T-cell (primary cell): ENCODE data around the gene OR1N1. TPM values are rescaled to one million over a fixed set of nuclear protein-coding genes. Genes with fewer than 3 reads are reported as not detected.

ENCODE experiments used
- ATAC-seq, 4 experiments: fragments of 200-7000 bp in 3 of 4; fragments of 150-1000 bp in 1 of 4; cut with Tn5 transposase; replicated peaks in 1 of 4; 1 replicate in 3 of 4; 2 replicates in 1 of 4; pipeline ENCODE4 v1.10.0; 2021; ENCODE audit warnings: moderate library complexity in 3 of 4, mild to moderate bottlenecking in 2 of 4, moderate number of reproducible peaks in 1 of 4
- CTCF ChIA-PET, 2 donors: fragments of 300-600 bp; sonication (Branson Sonifier 250); formaldehyde crosslinking; loops; one replicate each; lab custom pipeline; 2022; ENCODE audit warnings: antibody characterized with exemption in 2 of 2; lab: Charles Lee
- POLR2A ChIA-PET, 2 donors: fragments of 300-600 bp; sonication (Branson Sonifier 250); formaldehyde crosslinking; loops; one replicate each; lab custom pipeline; 2022; ENCODE audit warnings: antibody characterized with exemption in 2 of 2; lab: Charles Lee
- DNase-seq, 35 experiments: peaks; one replicate each; pipeline versions ENCODE4 v3.0.0 to v3.0.0-alpha.2; 2013 to 2023
- H3K27ac ChIP-seq: one replicate; pipeline ENCODE4 v1.5.1; 2013; ENCODE audit warnings: low read length
- H3K27me3 ChIP-seq, 2 experiments: replicated peaks in 1 of 2; 1 replicate in 1 of 2; 2 replicates in 1 of 2; pipeline versions ENCODE4 v1.6.1 to v1.7.0; 2013; ENCODE audit warnings: low read length in 1 of 2, mixed read lengths in 1 of 2; ENCODE audit not compliant: control insufficient read depth in 2 of 2, insufficient read depth in 2 of 2; ENCODE audit errors: extremely low read depth in 1 of 2
- H3K36me3 ChIP-seq, 2 donors: 1 replicate in 1 of 2; 2 replicates in 1 of 2; pipeline versions ENCODE4 v1.6.1 to v1.7.0; 2013; ENCODE audit warnings: low read length in 1 of 2; ENCODE audit not compliant: control insufficient read depth in 2 of 2, insufficient read depth in 1 of 2; ENCODE audit errors: extremely low read depth in 1 of 2
- H3K4me1 ChIP-seq, 2 experiments: 1 replicate in 1 of 2; 2 replicates in 1 of 2; pipeline versions ENCODE4 v1.6.1 to v1.7.0; 2013; ENCODE audit warnings: low read length in 2 of 2, mixed read lengths in 1 of 2; ENCODE audit not compliant: insufficient read depth in 2 of 2, control insufficient read depth in 1 of 2; ENCODE audit errors: extremely low read depth in 1 of 2
- H3K4me3 ChIP-seq, 2 donors: 1 replicate in 1 of 2; 2 replicates in 1 of 2; pipeline versions ENCODE4 v1.5.1 to v1.7.0; 2013; ENCODE audit warnings: mild to moderate bottlenecking in 2 of 2, low read length in 1 of 2, moderate library complexity in 1 of 2; ENCODE audit not compliant: control insufficient read depth in 1 of 2; ENCODE audit errors: extremely low read depth in 1 of 2
- H3K9me3 ChIP-seq: 2 replicates; pipeline ENCODE4 v1.7.0; 2013
- H3K27ac Mint-ChIP-seq, 2 donors: one replicate each; pipeline ENCODE4 v1.8.0; 2020 to 2021; ENCODE audit warnings: mild to moderate bottlenecking in 2 of 2, mixed read lengths in 2 of 2
- H3K27me3 Mint-ChIP-seq, 2 donors: one replicate each; pipeline ENCODE4 v1.8.0; 2021 to 2022; ENCODE audit warnings: mixed read lengths in 2 of 2
- H3K36me3 Mint-ChIP-seq: one replicate; pipeline ENCODE4 v1.8.0; 2021; ENCODE audit warnings: mixed read lengths
- H3K4me1 Mint-ChIP-seq, 3 donors: one replicate each; pipeline ENCODE4 v1.8.0; 2020 to 2022; ENCODE audit warnings: mixed read lengths in 3 of 3, mild to moderate bottlenecking in 1 of 3
- H3K4me3 Mint-ChIP-seq, 3 donors: one replicate each; pipeline ENCODE4 v1.8.0; 2020 to 2022; ENCODE audit warnings: mild to moderate bottlenecking in 3 of 3, mixed read lengths in 3 of 3, moderate library complexity in 3 of 3
- H3K9me3 Mint-ChIP-seq, 3 donors: one replicate each; pipeline ENCODE4 v1.8.0; 2020 to 2022; ENCODE audit warnings: mixed read lengths in 3 of 3
- WGBS: methylation state at CpG from one replicate; pipeline ENCODE4 v1.1.5; 2013; ENCODE audit warnings: missing lambda C conversion rate; ENCODE audit not compliant: insufficient coverage; 5-methylcytosine and 5-hydroxymethylcytosine counted together
- total RNA-seq, 35 experiments: library from RNA in 6 of 35; stranded (reverse) in 6 of 35; fragments of 120-200 nt in 1 of 35; gene quantifications; one replicate each; pipeline versions ENCODE4 v1.2.1 to v1.2.4 and lab custom pipeline; 2013 to 2026

The OR1N1 gene
- total RNA-seq, 5 donors from 2014 or later (not counting 1 experiment from before 2014, with no cell fraction given) = not detected

DNA sequence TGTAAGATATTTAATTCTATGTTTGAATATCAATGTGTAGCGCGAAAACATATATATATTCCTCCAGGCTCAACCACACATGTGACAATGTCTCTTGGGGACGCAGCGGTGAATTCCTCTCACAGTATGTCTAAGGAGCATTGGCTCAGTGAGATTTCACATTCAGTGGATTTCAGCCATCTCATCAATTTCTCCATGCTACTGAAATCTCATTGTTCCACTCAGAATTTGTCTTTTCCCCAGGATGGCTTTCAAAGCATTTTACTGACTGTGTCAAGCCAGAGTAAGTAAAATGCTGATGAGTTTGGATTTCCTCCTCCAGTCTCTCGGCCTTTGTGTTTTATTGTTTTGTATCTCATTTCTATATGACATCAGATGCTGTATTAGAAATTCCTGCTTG, 48.0 kb downstream of the OR1N1 start:
- WGBS = 100% methylated on average over 2 of the region's 5 CpGs
- DNase-seq (no peak), ATAC-seq (no peak)
- Mint-ChIP-seq H3K27me3 (peaks cover 12 to 26% of the 10 kb centered on the region in 2 donors), H3K9me3 (no peaks in the 10 kb centered on the region), H3K4me1 (no peaks in the 10 kb centered on the region), H3K36me3 (no peaks in the 10 kb centered on the region), H3K4me3 (no peak overlapping the region), H3K27ac (no peak overlapping the region)
- no peaks in the 10 kb centered on the region for H3K4me1 ChIP-seq
- H3K4me3 ChIP-seq = no peak overlapping the region
- H3K9me3 ChIP-seq = no peaks in the 10 kb centered on the region
- H3K27ac ChIP-seq = no peak overlapping the region
- no peaks in the 10 kb centered on the region for H3K36me3 ChIP-seq
- ChIA-PET POLR2A (no interaction called here), CTCF (no interaction called here)
- H3K27me3 ChIP-seq = peaks cover 0 to 3% of the 10 kb centered on the region in 2 experiments

DNA sequence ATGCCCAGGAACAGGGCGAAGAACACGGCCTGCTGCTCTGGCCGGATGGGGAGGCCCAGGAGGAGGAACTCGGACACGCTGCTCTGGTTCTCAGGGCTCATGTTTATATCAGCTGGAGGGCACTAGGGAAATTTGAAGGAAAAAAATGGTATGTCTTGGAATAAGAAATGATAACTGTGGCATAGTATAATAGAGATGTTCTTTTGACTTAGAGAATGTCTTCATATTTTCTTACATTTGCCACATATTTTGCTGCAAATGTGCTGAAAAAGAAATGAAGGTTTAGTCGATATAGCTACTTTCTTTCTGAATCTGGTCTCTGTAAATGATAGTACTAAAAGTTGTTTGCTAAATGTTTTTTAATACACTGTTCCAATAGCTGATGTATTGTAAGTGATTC, 49.3 kb downstream of the OR1N1 start, which contains the start of gene OR1J1:
Gene OR1J1, minus strand, starts transcription at position 101 of the 400 bp plus-strand sequence. Its CDS starts 0 bp downstream, at position 101.
- no peaks in the 10 kb centered on the region for H3K4me1 Mint-ChIP-seq
- peaks cover 12 to 30% of the 10 kb centered on the region in 2 donors for H3K27me3 Mint-ChIP-seq
- H3K27me3 ChIP-seq = peaks cover 0 to 3% of the 10 kb centered on the region in 2 experiments
- ChIA-PET CTCF (no interaction called here), POLR2A (no interaction called here)
- H3K27ac ChIP-seq = no peak within 1 kb of the TSS
- no peaks in the 10 kb centered on the region for H3K36me3 Mint-ChIP-seq
- H3K4me1 ChIP-seq = no peaks in the 10 kb centered on the region
- 83% methylated on average over 5 of the region's 6 CpGs for WGBS
- no peak within 1 kb of the TSS for H3K4me3 Mint-ChIP-seq
- H3K4me3 ChIP-seq = no peak within 1 kb of the TSS
- ATAC-seq (no peak), DNase-seq (no peak)
- H3K9me3 ChIP-seq = no peaks in the 10 kb centered on the region
- H3K36me3 ChIP-seq = no peaks in the 10 kb centered on the region
- H3K27ac Mint-ChIP-seq = no peak within 1 kb of the TSS
- no peaks in the 10 kb centered on the region for H3K9me3 Mint-ChIP-seq

DNA sequence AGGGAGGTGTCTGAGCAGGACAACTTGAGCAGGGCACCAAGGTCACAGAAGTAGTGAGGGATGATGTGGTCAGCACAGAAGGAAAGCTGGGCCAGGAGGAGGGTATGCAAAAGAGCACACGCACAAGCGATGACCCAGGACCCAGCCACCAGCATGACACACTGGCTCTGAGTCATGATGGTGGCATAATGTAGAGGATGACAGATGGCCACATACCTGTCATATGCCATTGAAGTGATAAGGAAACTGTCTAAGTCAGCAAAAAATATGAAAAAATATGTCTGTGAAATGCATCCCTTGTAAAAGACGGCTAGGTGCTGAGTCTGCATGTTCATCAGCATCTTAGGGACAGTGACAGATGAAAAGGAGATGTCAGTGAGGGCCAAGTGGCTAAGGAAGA, 49.7 kb downstream of the OR1N1 start:
- no peaks in the 10 kb centered on the region for H3K36me3 ChIP-seq
- ATAC-seq (no peak), DNase-seq (no peak)
- H3K4me3 ChIP-seq = no peak overlapping the region
- 78% methylated on average over 3 of the region's 3 CpGs for WGBS
- no peak overlapping the region for H3K27ac Mint-ChIP-seq
- no peaks in the 10 kb centered on the region for H3K4me1 ChIP-seq
- no peaks in the 10 kb centered on the region for H3K4me1 Mint-ChIP-seq
- H3K9me3 ChIP-seq = no peaks in the 10 kb centered on the region
- ChIA-PET CTCF (no interaction called here), POLR2A (no interaction called here)
- no peaks in the 10 kb centered on the region for H3K9me3 Mint-ChIP-seq
- H3K27me3 Mint-ChIP-seq = peaks cover 12 to 30% of the 10 kb centered on the region in 2 donors
- no peak overlapping the region for H3K4me3 Mint-ChIP-seq
- no peaks in the 10 kb centered on the region for H3K36me3 Mint-ChIP-seq
- no peak overlapping the region for H3K27ac ChIP-seq
- peaks cover 0 to 3% of the 10 kb centered on the region in 2 experiments for H3K27me3 ChIP-seq

Other genes with a start within 250 kb of the OR1N1 start
- gene PTGS1, start 156.3 kb downstream of the OR1N1 start, total RNA-seq = 1 to 10 TPM in 1 of 5 donors, under 1 TPM in 4; 0.44 to 2.0 (median 0.86) TPM
- not detected for gene OR1J1, start 49.4 kb downstream of the OR1N1 start, total RNA-seq
- gene OR1J2, start 16.5 kb downstream of the OR1N1 start, total RNA-seq = not detected
- gene OR1J4, start 8.2 kb downstream of the OR1N1 start, total RNA-seq = not detected
- gene OR1N2, start 25.8 kb upstream of the OR1N1 start, total RNA-seq = not detected
- under 1 TPM in 1 of 5 donors, not detected in 4; 0.35 TPM for gene OR1L8, start 56.1 kb upstream of the OR1N1 start, total RNA-seq
- not detected for gene OR1Q1, start 87.4 kb upstream of the OR1N1 start, total RNA-seq
- not detected for gene OR1B1, start 130.3 kb upstream of the OR1N1 start, total RNA-seq
- gene OR1L1, start 134.4 kb upstream of the OR1N1 start, total RNA-seq = not detected
- not detected for gene OR1L3, start 147.8 kb upstream of the OR1N1 start, total RNA-seq
- not detected for gene OR1L4, start 196.7 kb upstream of the OR1N1 start, total RNA-seq
- not detected for gene OR1L6, start 215.0 kb upstream of the OR1N1 start, total RNA-seq